Measurements from ENCODE around the gene RNF212B. TPM values are rescaled to one million over a fixed set of nuclear protein-coding genes. Genes with fewer than 3 reads are reported as not detected.

The RNF212B gene
- total and polyA plus RNA-seq, 2 of the 13 experiments (the other 11 are each of a cell fraction or from before 2014, with no cell fraction given): 0.05 TPM; not detected in 1

- TF ChIP-seq E2F5 (CRISPR knock-in tag; conservative IDR thresholded peaks at IDR 0.05): peak; percentile 75; the same call in 1 of the 2 replicates
- peak; percentile 93 for TF ChIP-seq LBX2 (CRISPR knock-in tag; IDR thresholded peaks at IDR 0.05; ENCODE audit: borderline replicate concordance)
- 0 out of 2 replicates have a peak, but pooled peaks have one; percentile 82 for TF ChIP-seq ETS1 (CRISPR knock-in tag; IDR thresholded peaks at IDR 0.05)
- no peak for TF ChIP-seq FOXO4 (CRISPR knock-in tag; conservative IDR thresholded peaks at IDR 0.05)
- no peak for TF ChIP-seq JUN (CRISPR knock-in tag; IDR thresholded peaks at IDR 0.05)
- peak; percentile 88 for TF ChIP-seq MLXIP (CRISPR knock-in tag; IDR thresholded peaks at IDR 0.05; ENCODE audit: borderline replicate concordance)
- no peak; the same call in none of the 2 replicates for TF ChIP-seq CBFB (CRISPR knock-in tag; IDR thresholded peaks at IDR 0.05)
- TF ChIP-seq NFRKB (IDR thresholded peaks at IDR 0.05): no peak
- TF ChIP-seq HOMEZ (CRISPR knock-in tag; IDR thresholded peaks at IDR 0.05; ENCODE audit: low read depth): no peak
- no peak for TF ChIP-seq YY1 (IDR thresholded peaks at IDR 0.05; ENCODE audit: insufficient read depth, insufficient replicate concordance, low read depth, low read length)
- TF ChIP-seq ZNF292 (CRISPR knock-in tag; IDR thresholded peaks at IDR 0.05; ENCODE audit: borderline replicate concordance, low read depth): no peak; the same call in 1 of the 2 replicates
- TF ChIP-seq HNRNPH1 (optimal IDR thresholded peaks at IDR 0.05; ENCODE audit: low read depth, low read length): no peak
- peak; percentile 98 for TF ChIP-seq POGK (CRISPR knock-in tag; conservative IDR thresholded peaks at IDR 0.05)
- TF ChIP-seq ZFP36L1 (CRISPR knock-in tag; IDR thresholded peaks at IDR 0.05): no peak; the same call in 1 of the 2 replicates
- TF ChIP-seq GLI4 (CRISPR knock-in tag; IDR thresholded peaks at IDR 0.05; ENCODE audit: borderline replicate concordance): peak; percentile 100
- peak; percentile 85 for TF ChIP-seq ZIK1 (CRISPR knock-in tag; IDR thresholded peaks at IDR 0.05; ENCODE audit: borderline replicate concordance, low read depth)
- TF ChIP-seq ZBTB21 (CRISPR knock-in tag; IDR thresholded peaks at IDR 0.05): peak; percentile 54; the same call in 1 of the 2 replicates
- no peak for TF ChIP-seq SOX13 (IDR thresholded peaks at IDR 0.05)
- peak; percentile 52 to 89; a peak in 2 of 4 replicates for TF ChIP-seq SOX13 (CRISPR knock-in tag; conservative IDR thresholded peaks at IDR 0.05 in 1 of 2, IDR thresholded peaks at IDR 0.05 in 1 of 2)
These were observed 64.2 kb downstream of the RNF212B start (continued) for GRCh38 chr14:23301969-23302289.

Data from HepG2 (cell line).